ENCODE results near the gene SERINC1. TPM values are rescaled to one million over a fixed set of nuclear protein-coding genes. Genes with fewer than 3 reads are reported as not detected.

Gene SERINC1
- total RNA-seq, 1 experiment from 2014 or later, result 57.6 TPM

- Histone ChIP-seq H3K27ac (no peak overlapping the region), H3K4me3 (no peak overlapping the region), H3K36me3 (ENCODE audit: low read depth) (peaks cover 32% of the 10 kb centered on the region; the same call in 1 of the 2 replicates), H3K4me2 (no peak overlapping the region), H3K4me1 (replicated peaks; ENCODE audit: insufficient read depth) (no peaks in the 10 kb centered on the region), H3K9me3 (ENCODE audit: insufficient read depth, low read depth) (no peaks in the 10 kb centered on the region), H3K79me2 (ENCODE audit: low read depth) (no peaks in the 10 kb centered on the region), H3F3A (ENCODE audit: insufficient read depth, low read depth) (no peaks in the 10 kb centered on the region), H4K20me1 (ENCODE audit: insufficient read depth) (no peaks in the 10 kb centered on the region), H3K9me2 (ENCODE audit: insufficient read depth) (no peaks in the 10 kb centered on the region), H2AFZ (no peak overlapping the region), H3K27me3 (ENCODE audit: insufficient read depth, low read depth) (no peaks in the 10 kb centered on the region)
- TF ChIP-seq EZH2 (IDR thresholded peaks at IDR 0.05; ENCODE audit: low read depth), result no peak
- TF ChIP-seq, protein P1, sequence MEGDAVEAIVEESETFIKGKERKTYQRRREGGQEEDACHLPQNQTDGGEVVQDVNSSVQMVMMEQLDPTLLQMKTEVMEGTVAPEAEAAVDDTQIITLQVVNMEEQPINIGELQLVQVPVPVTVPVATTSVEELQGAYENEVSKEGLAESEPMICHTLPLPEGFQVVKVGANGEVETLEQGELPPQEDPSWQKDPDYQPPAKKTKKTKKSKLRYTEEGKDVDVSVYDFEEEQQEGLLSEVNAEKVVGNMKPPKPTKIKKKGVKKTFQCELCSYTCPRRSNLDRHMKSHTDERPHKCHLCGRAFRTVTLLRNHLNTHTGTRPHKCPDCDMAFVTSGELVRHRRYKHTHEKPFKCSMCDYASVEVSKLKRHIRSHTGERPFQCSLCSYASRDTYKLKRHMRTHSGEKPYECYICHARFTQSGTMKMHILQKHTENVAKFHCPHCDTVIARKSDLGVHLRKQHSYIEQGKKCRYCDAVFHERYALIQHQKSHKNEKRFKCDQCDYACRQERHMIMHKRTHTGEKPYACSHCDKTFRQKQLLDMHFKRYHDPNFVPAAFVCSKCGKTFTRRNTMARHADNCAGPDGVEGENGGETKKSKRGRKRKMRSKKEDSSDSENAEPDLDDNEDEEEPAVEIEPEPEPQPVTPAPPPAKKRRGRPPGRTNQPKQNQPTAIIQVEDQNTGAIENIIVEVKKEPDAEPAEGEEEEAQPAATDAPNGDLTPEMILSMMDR (conservative IDR thresholded peaks at IDR 0.05), result no peak
- POLR2A ChIA-PET (ENCODE audit: unreplicated experiment), result no interaction called here
- no peak for DNase-seq
- intact Hi-C loops (cut with micrococcal nuclease; ENCODE audit: unreplicated experiment), result no loop called here
- BruUV-seq (replicated peaks), result no TSS peak
- CTCF ChIA-PET, result interaction anchor here (0.6 kb wide), 1 partner anchor 20 kb away, joined by 7 read pairs; no protein-coding TSS in a partner anchor
These were observed 45.0 kb downstream of the SERINC1 start for GRCh38 chr6:122426597-122426996.

GRCh38 chr6:122423734-122424133 lies 47.9 kb downstream of the SERINC1 start:
- Histone ChIP-seq H3K9me2 (ENCODE audit: insufficient read depth) (no peaks in the 10 kb centered on the region), H3K36me3 (ENCODE audit: low read depth) (peaks cover 43% of the 10 kb centered on the region), H3K4me2 (no peak overlapping the region), H2AFZ (no peak overlapping the region), H4K20me1 (ENCODE audit: insufficient read depth) (no peaks in the 10 kb centered on the region), H3K4me3 (no peak overlapping the region), H3F3A (ENCODE audit: insufficient read depth, low read depth) (0 out of 2 replicates have a peak, but pooled peaks cover 4% of the 10 kb centered on the region), H3K4me1 (replicated peaks; ENCODE audit: insufficient read depth) (no peaks in the 10 kb centered on the region), H3K27ac (no peak overlapping the region), H3K79me2 (ENCODE audit: low read depth) (no peaks in the 10 kb centered on the region), H3K9me3 (ENCODE audit: insufficient read depth, low read depth) (no peaks in the 10 kb centered on the region), H3K27me3 (ENCODE audit: insufficient read depth, low read depth) (no peaks in the 10 kb centered on the region)
- TF ChIP-seq EZH2 (IDR thresholded peaks at IDR 0.05; ENCODE audit: low read depth), result no peak
- intact Hi-C loops (cut with micrococcal nuclease; ENCODE audit: unreplicated experiment), result no loop called here
- DNase-seq, result peak in 1 of 2 experiments; percentile 17
- ChIA-PET POLR2A (ENCODE audit: unreplicated experiment) (no interaction called here), CTCF (no interaction called here)
- BruUV-seq (replicated peaks), result no TSS peak

DNA sequence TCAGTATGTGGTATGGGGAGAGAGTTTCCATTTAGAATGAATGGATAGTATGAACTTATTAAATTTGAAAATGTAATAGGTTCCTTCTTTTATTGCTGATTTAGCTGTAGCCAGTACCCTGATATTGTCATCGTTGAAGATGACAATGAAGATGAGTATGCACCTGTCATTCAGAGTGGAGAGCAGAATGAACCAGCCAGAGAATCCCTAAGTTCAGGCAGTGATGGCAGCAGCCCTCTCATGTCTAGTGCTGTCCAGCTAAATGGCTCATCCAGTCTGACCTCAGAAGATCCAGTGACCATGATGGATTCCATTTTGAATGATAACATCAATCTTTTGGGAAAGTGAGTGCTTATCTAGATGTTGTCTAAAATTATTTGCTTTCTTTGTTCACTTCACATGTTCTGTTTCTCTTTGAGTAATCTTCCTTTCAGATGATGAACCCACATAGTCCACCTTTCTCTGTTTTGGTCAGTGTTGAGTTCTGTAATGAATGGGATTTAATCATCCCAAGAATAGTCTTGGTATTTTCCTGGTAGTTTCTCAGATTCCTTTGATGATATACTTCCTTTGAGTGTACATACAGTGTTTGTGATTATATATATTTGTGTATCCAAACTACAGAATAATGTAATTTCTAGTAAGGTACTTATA lies 48.9 kb downstream of the SERINC1 start:
- Histone ChIP-seq H3K79me2 (ENCODE audit: low read depth) (no peaks in the 10 kb centered on the region), H3K9me3 (ENCODE audit: insufficient read depth, low read depth) (no peaks in the 10 kb centered on the region), H2AFZ (no peak overlapping the region), H3F3A (ENCODE audit: insufficient read depth, low read depth) (0 out of 2 replicates have a peak, but pooled peaks cover 4% of the 10 kb centered on the region), H3K9me2 (ENCODE audit: insufficient read depth) (no peaks in the 10 kb centered on the region), H3K4me2 (no peak overlapping the region), H3K4me1 (replicated peaks; ENCODE audit: insufficient read depth) (no peaks in the 10 kb centered on the region), H4K20me1 (ENCODE audit: insufficient read depth) (no peaks in the 10 kb centered on the region), H3K27ac (no peak overlapping the region), H3K27me3 (ENCODE audit: insufficient read depth, low read depth) (no peaks in the 10 kb centered on the region), H3K4me3 (no peak overlapping the region), H3K36me3 (ENCODE audit: low read depth) (peaks cover 38% of the 10 kb centered on the region)
- CTCF ChIA-PET, result no interaction called here
- no TSS peak for BruUV-seq (replicated peaks)
- intact Hi-C loops (cut with micrococcal nuclease; ENCODE audit: unreplicated experiment), result no loop called here
- POLR2A ChIA-PET (ENCODE audit: unreplicated experiment), result no interaction called here
- DNase-seq, result peak in 1 of 2 experiments; percentile 33
- TF ChIP-seq EZH2 (IDR thresholded peaks at IDR 0.05; ENCODE audit: low read depth), result no peak
- TF ChIP-seq, protein P1 (conservative IDR thresholded peaks at IDR 0.05), result no peak

Measured in PC-9 (cell line).